ENCODE measurements around the gene ALKBH2. TPM values are rescaled to one million over a fixed set of nuclear protein-coding genes. Genes with fewer than 3 reads are reported as not detected.

The ALKBH2 gene
- total and polyA plus RNA-seq, 2 of the 8 experiments (the other 6 are each of a cell fraction or from before 2014, with no cell fraction given): 19.1 to 22.5 TPM

- Histone ChIP-seq H3K4me2 (ENCODE audit: insufficient read depth in 1 of 2, low read depth in 2 of 2, low read length in 2 of 2) (no peak overlapping the region), H3K4ac (replicated peaks; ENCODE audit: insufficient read length, low read depth, low read length) (no peak overlapping the region), H4K8ac (ENCODE audit: extremely low read depth, insufficient read depth, low read length) (no peak overlapping the region), H3K27ac (ENCODE audit: low read depth, low read length) (no peak overlapping the region), H2BK120ac (replicated peaks; ENCODE audit: low read depth, low read length) (no peak overlapping the region), H4K20me1 (replicated peaks in 1 of 2; ENCODE audit: control insufficient read depth in 1 of 2, insufficient read depth in 2 of 2, low read length in 2 of 2) (no peaks in the 10 kb centered on the region), H2BK20ac (ENCODE audit: low read length) (no peak overlapping the region), H3K27me3 (replicated peaks in 1 of 4; ENCODE audit: control insufficient read depth in 3 of 4, extremely low read depth in 1 of 4, insufficient read depth in 3 of 4, low read length in 3 of 4) (no peaks in the 10 kb centered on the region), H3K36me3 (ENCODE audit: control insufficient read depth in 2 of 4, insufficient read depth in 4 of 4, low read length in 3 of 4) (no peaks in the 10 kb centered on the region), H3K9me3 (ENCODE audit: insufficient read depth in 2 of 2, low read depth in 1 of 2, low read length in 1 of 2) (no peaks in the 10 kb centered on the region), H2BK5ac (ENCODE audit: low read depth, low read length) (no peak overlapping the region), H3K9ac (replicated peaks in 1 of 4; ENCODE audit: extremely low read depth in 1 of 4, low read depth in 3 of 4, low read length in 3 of 4) (no peak overlapping the region), H3K4me1 (replicated peaks in 1 of 4; ENCODE audit: control insufficient read depth in 3 of 4, insufficient read depth in 4 of 4, low read length in 3 of 4) (peaks cover 0 to 3% (median 0%) of the 10 kb centered on the region in 4 experiments; a peak in 1 of 7 replicates), H3K4me3 (ENCODE audit: extremely low read depth in 1 of 4, insufficient read depth in 2 of 4, low read depth in 3 of 4, low read length in 4 of 4) (no peak overlapping the region), H2BK15ac (ENCODE audit: low read length) (no peak overlapping the region), H4K5ac (ENCODE audit: insufficient read length, low read depth, low read length) (no peak overlapping the region), H3K79me2 (ENCODE audit: control insufficient read depth in 1 of 2, insufficient read depth in 2 of 2, low read length in 2 of 2) (no peaks in the 10 kb centered on the region), H3K23me2 (ENCODE audit: low read depth, low read length) (no peaks in the 10 kb centered on the region), H2AFZ (ENCODE audit: low read length) (no peak overlapping the region), H2AK5ac (ENCODE audit: low read depth, low read length) (no peak overlapping the region), H3K23ac (ENCODE audit: insufficient read length) (no peak overlapping the region), H3K14ac (ENCODE audit: insufficient read length) (no peak overlapping the region), H4K91ac (replicated peaks; ENCODE audit: insufficient read length, low read length) (no peak overlapping the region), H3K56ac (replicated peaks; ENCODE audit: insufficient read length, low read depth, low read length) (no peak overlapping the region), H2BK12ac (ENCODE audit: low read depth, low read length) (no peak overlapping the region), H3K18ac (ENCODE audit: extremely low read depth, low read length) (no peak overlapping the region), H3K79me1 (ENCODE audit: low read depth, low read length) (no peaks in the 10 kb centered on the region)
- 84% methylated on average over 12 of the region's 12 CpGs; no CpG with 5 or more reads in 1 of the 2 experiments for WGBS, 2 experiments (ENCODE audit: extremely low coverage in 1 of 2, insufficient coverage in 1 of 2, insufficient read length in 1 of 2, insufficient replicate concordance in 2 of 2, low coverage in 1 of 2, low lambda C conversion rate in 2 of 2, missing lambda C conversion rate in 1 of 2)
- CTCF ChIA-PET (ENCODE audit: partially characterized antibody): interaction anchor here (0.5 to 0.9 kb wide), 3 partner anchors 13 to 136 kb away, joined by 3 to 4 read pairs (median 3); no protein-coding TSS in a partner anchor
- POLR2A ChIA-PET (ENCODE audit: partially characterized antibody): interaction anchor here (1.1 kb wide), 1 partner anchor 21 kb away, joined by 6 read pairs; no protein-coding TSS in a partner anchor
- FAIRE-seq (no peak), DNase-seq (ENCODE audit: low read depth in 1 of 2, low spot score in 2 of 2) (no peak)
- no peak for TF ChIP-seq CTCF (IDR thresholded peaks at IDR 0.05; ENCODE audit: control extremely low read depth in 1 of 3, insufficient read depth in 1 of 3, low read depth in 1 of 3, low read length in 3 of 3)
- no peak for TF ChIP-seq ATF3 (IDR thresholded peaks at IDR 0.05; ENCODE audit: insufficient read depth, low read depth, low read length)
- no peak for TF ChIP-seq CHD1 (IDR thresholded peaks at IDR 0.05; ENCODE audit: low read depth, low read length)
- no peak for TF ChIP-seq KDM4A (IDR thresholded peaks at IDR 0.05; ENCODE audit: low read depth, low read length, severe bottlenecking)
- no peak for TF ChIP-seq RBBP5 (IDR thresholded peaks at IDR 0.05; ENCODE audit: borderline replicate concordance, low read depth, low read length)
- no peak for TF ChIP-seq SIN3A (conservative IDR thresholded peaks at IDR 0.05 in 1 of 2, IDR thresholded peaks at IDR 0.05 in 1 of 2; ENCODE audit: low read depth in 1 of 2, low read length in 2 of 2)
- TF ChIP-seq SP1 (IDR thresholded peaks at IDR 0.05; ENCODE audit: low read depth, low read length): no peak
- TF ChIP-seq MAFK (IDR thresholded peaks at IDR 0.05; ENCODE audit: low read depth, low read length): no peak
- TF ChIP-seq SP2 (IDR thresholded peaks at IDR 0.05; ENCODE audit: low read length): no peak
Measured at GRCh38 chr12:109124878-109125648, 31.8 kb upstream of the ALKBH2 start.

All from H1 (cell line).